AG09319 (cell line): ENCODE data around the gene PI16.

Experiments used
- DNase-seq: peaks from one replicate; pipeline ENCODE4 v3.0.0-alpha.2; 2010; ENCODE audit warnings: low read depth; ENCODE audit errors: extremely low read depth
- CTCF ChIP-seq: IDR thresholded peaks from 2 replicates; pipeline ENCODE4 v1.5.1; 2011; ENCODE audit warnings: low read depth, mild to moderate bottlenecking, inconsistent platforms, low read length, moderate library complexity

PI16 gene

GRCh38 chr6:36913082-36913481 is 41.5 kb upstream of the PI16 start:
- no peak for DNase-seq
- TF ChIP-seq CTCF, result no peak

GRCh38 chr6:36914227-36914794 is 40.2 kb upstream of the PI16 start:
- DNase-seq, result no peak
- peak; percentile 25 for TF ChIP-seq CTCF

GRCh38 chr6:36915599-36915998 is 38.9 kb upstream of the PI16 start:
- no peak for DNase-seq
- no peak for TF ChIP-seq CTCF

GRCh38 chr6:36916126-36916525 is 38.4 kb upstream of the PI16 start:
- no peak for DNase-seq
- no peak for TF ChIP-seq CTCF

GRCh38 chr6:36917541-36918193 is 36.9 kb upstream of the PI16 start:
- no peak for TF ChIP-seq CTCF
- DNase-seq, result peak; percentile 82

- DNase-seq, result no peak
- TF ChIP-seq CTCF, result no peak
Measured at GRCh38 chr6:36920049-36920448, 34.5 kb upstream of the PI16 start.

- TF ChIP-seq CTCF, result no peak
- no peak for DNase-seq
Measured at GRCh38 chr6:36920546-36920945, 34.0 kb upstream of the PI16 start.
